B cell (primary cell): ENCODE data around the gene EGFR. TPM values are rescaled to one million over a fixed set of nuclear protein-coding genes. Genes with fewer than 3 reads are reported as not detected.

Experiments used
- ATAC-seq: fragments of 200-7000 bp; cut with Tn5 transposase; one replicate; pipeline ENCODE4 v1.10.0; 2021; ENCODE audit warnings: low read depth, mild to moderate bottlenecking, moderate number of reproducible peaks, moderate library complexity
- CTCF ChIA-PET: fragments of 350-600 bp; sonication (Branson Sonifier 250); formaldehyde crosslinking; loops from one replicate; lab custom pipeline; 2021; ENCODE audit warnings: antibody characterized with exemption, inconsistent platforms; lab: Charles Lee
- POLR2A ChIA-PET: fragments of 350-600 bp; sonication (Branson Sonifier 250); formaldehyde crosslinking; loops from one replicate; lab custom pipeline; 2021; ENCODE audit warnings: antibody characterized with exemption; lab: Charles Lee
- DNase-seq: peaks from one replicate; pipeline ENCODE4 v3.0.0; 2013
- H2AFZ ChIP-seq: 2 replicates; pipeline ENCODE4 v1.6.1; 2012; ENCODE audit warnings: mild to moderate bottlenecking, low read depth, low read length; ENCODE audit not compliant: insufficient read depth, poor library complexity, severe bottlenecking
- H3K27ac ChIP-seq, 2 donors: 1 replicate in 1 of 2; 2 replicates in 1 of 2; pipeline ENCODE4 v1.5.1; 2012 to 2013; ENCODE audit warnings: low read length in 2 of 2, mild to moderate bottlenecking in 2 of 2, moderate library complexity in 1 of 2
- H3K27me3 ChIP-seq, 4 experiments: fragments of 200-600 bp in 1 of 4; sonication (generic) in 1 of 4; replicated peaks in 1 of 4; 1 replicate in 2 of 4; 2 replicates in 2 of 4; pipeline versions ENCODE4 v1.6.1 to v1.7.0; 2013 to 2016; ENCODE audit warnings: low read length in 3 of 4, mild to moderate bottlenecking in 2 of 4, mixed read lengths in 1 of 4, moderate library complexity in 1 of 4; ENCODE audit not compliant: insufficient read depth in 4 of 4, control insufficient read depth in 3 of 4; ENCODE audit errors: control extremely low read depth in 1 of 4
- H3K36me3 ChIP-seq, 2 experiments: replicated peaks in 1 of 2; 1 replicate in 1 of 2; 2 replicates in 1 of 2; pipeline versions ENCODE4 v1.6.1 to v1.7.1; 2013; ENCODE audit warnings: low read length in 1 of 2; ENCODE audit not compliant: insufficient read depth in 2 of 2, control insufficient read depth in 1 of 2; ENCODE audit errors: control extremely low read depth in 1 of 2, extremely low read depth in 1 of 2
- H3K4me1 ChIP-seq, 2 donors: fragments of 200-600 bp in 1 of 2; sonication (generic) in 1 of 2; 1 replicate in 1 of 2; 2 replicates in 1 of 2; pipeline versions ENCODE4 v1.5.1 to v1.6.1; 2013 to 2017; ENCODE audit warnings: low read length in 2 of 2; ENCODE audit not compliant: control insufficient read depth in 2 of 2, insufficient read depth in 2 of 2
- H3K4me2 ChIP-seq: replicated peaks from 2 replicates; pipeline ENCODE3; 2012; ENCODE audit warnings: mild to moderate bottlenecking, low read depth, low read length; ENCODE audit not compliant: poor library complexity, severe bottlenecking
- H3K4me3 ChIP-seq, 5 experiments: fragments of 200-600 bp in 1 of 5; sonication (generic) in 1 of 5; 1 replicate in 3 of 5; 2 replicates in 2 of 5; pipeline versions ENCODE4 v1.5.1 to v1.7.0; 2011 to 2016; ENCODE audit warnings: low read length in 4 of 5, mild to moderate bottlenecking in 4 of 5, low read depth in 2 of 5, control low read depth in 1 of 5, moderate library complexity in 1 of 5; ENCODE audit not compliant: insufficient read depth in 1 of 5; ENCODE audit errors: control extremely low read depth in 1 of 5, extremely low read depth in 1 of 5
- H3K79me2 ChIP-seq: fragments of 200-600 bp; sonication (generic); one replicate; pipeline ENCODE4 v1.6.0; 2016; ENCODE audit warnings: low read length; ENCODE audit not compliant: control insufficient read depth, insufficient read depth
- H3K9ac ChIP-seq: fragments of 200-600 bp; sonication (generic); 2 replicates; pipeline ENCODE4 v1.6.1; 2017; ENCODE audit warnings: mild to moderate bottlenecking, low read length, moderate library complexity
- H3K9me3 ChIP-seq, 3 donors: one replicate each; pipeline versions ENCODE4 v1.6.1 to v1.7.1; 2013; ENCODE audit warnings: low read length in 2 of 3; ENCODE audit not compliant: control insufficient read depth in 2 of 3, insufficient read depth in 1 of 3; ENCODE audit errors: control extremely low read depth in 1 of 3
- H4K20me1 ChIP-seq: 2 replicates; pipeline ENCODE4 v1.6.0; 2012; ENCODE audit warnings: mild to moderate bottlenecking, low read length; ENCODE audit not compliant: insufficient read depth, control insufficient read depth, poor library complexity, severe bottlenecking
- H3K27ac Mint-ChIP-seq: one replicate; pipeline ENCODE4 v1.8.0; 2021; ENCODE audit warnings: mixed read lengths
- H3K27me3 Mint-ChIP-seq: one replicate; pipeline ENCODE4 v1.8.0; 2021; ENCODE audit warnings: mixed read lengths
- H3K4me1 Mint-ChIP-seq: one replicate; pipeline ENCODE4 v1.8.0; 2021; ENCODE audit warnings: mixed read lengths
- H3K4me3 Mint-ChIP-seq: one replicate; pipeline ENCODE4 v1.8.0; 2021; ENCODE audit warnings: mixed read lengths
- H3K9me3 Mint-ChIP-seq: one replicate; pipeline ENCODE4 v1.8.0; 2022; ENCODE audit warnings: mixed read lengths; ENCODE audit not compliant: insufficient read depth
- EZH2 ChIP-seq: IDR thresholded peaks from 2 replicates; pipeline ENCODE4 v1.6.1; 2012; ENCODE audit warnings: borderline replicate concordance, low read depth, mild to moderate bottlenecking, moderate library complexity, low read length; ENCODE audit not compliant: insufficient read depth, poor library complexity, severe bottlenecking
- WGBS: methylation state at CpG from one replicate; pipeline ENCODE4 v1.1.5; 2013; ENCODE audit warnings: missing lambda C conversion rate; ENCODE audit not compliant: insufficient coverage; 5-methylcytosine and 5-hydroxymethylcytosine counted together
- intact Hi-C: fragments of 100-400 bp; cut with micrococcal nuclease; formaldehyde crosslinking; loops from one replicate; pipeline ENCODE4 v1.10.0; 2022
- polyA plus RNA-seq: library from polyadenylated mRNA; depleted of rRNA; stranded (reverse); fragments of >200 nt; gene quantifications from 2 replicates; pipeline ENCODE4 v1.2.3, GENCODE V29; 2012
- total RNA-seq, 2 donors: library from RNA; stranded (reverse); fragments of 120-200 nt in 1 of 2; gene quantifications; 1 replicate in 1 of 2; 2 replicates in 1 of 2; pipeline versions ENCODE4 v1.2.3 to v1.2.4, GENCODE V29; 2013 to 2022
- TF ChIP-seq, protein P1 (sequence below): fragments of 200-600 bp; IDR thresholded peaks from one replicate; pipeline ENCODE4 v1.8.0; 2022; ENCODE audit warnings: antibody characterized with exemption, mild to moderate bottlenecking

EGFR gene
- total and polyA plus RNA-seq, 2 donors (not counting 1 experiment from before 2014, with no cell fraction given), result not detected

DNA sequence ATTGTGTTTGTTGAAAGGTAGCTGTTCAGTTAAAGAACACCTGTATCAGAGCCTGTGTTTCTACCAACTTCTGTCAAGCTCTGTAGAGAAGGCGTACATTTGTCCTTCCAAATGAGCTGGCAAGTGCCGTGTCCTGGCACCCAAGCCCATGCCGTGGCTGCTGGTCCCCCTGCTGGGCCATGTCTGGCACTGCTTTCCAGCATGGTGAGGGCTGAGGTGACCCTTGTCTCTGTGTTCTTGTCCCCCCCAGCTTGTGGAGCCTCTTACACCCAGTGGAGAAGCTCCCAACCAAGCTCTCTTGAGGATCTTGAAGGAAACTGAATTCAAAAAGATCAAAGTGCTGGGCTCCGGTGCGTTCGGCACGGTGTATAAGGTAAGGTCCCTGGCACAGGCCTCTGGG is 154.9 kb downstream of the EGFR start:
- DNase-seq (no peak), ATAC-seq (no peak)
- H3K27me3 ChIP-seq, result no peaks in the 10 kb centered on the region
- no peaks in the 10 kb centered on the region for H3K79me2 ChIP-seq
- 86% methylated on average over 3 of the region's 7 CpGs for WGBS
- no peak overlapping the region for H3K9ac ChIP-seq
- no peak for TF ChIP-seq EZH2
- TF ChIP-seq, protein P1, sequence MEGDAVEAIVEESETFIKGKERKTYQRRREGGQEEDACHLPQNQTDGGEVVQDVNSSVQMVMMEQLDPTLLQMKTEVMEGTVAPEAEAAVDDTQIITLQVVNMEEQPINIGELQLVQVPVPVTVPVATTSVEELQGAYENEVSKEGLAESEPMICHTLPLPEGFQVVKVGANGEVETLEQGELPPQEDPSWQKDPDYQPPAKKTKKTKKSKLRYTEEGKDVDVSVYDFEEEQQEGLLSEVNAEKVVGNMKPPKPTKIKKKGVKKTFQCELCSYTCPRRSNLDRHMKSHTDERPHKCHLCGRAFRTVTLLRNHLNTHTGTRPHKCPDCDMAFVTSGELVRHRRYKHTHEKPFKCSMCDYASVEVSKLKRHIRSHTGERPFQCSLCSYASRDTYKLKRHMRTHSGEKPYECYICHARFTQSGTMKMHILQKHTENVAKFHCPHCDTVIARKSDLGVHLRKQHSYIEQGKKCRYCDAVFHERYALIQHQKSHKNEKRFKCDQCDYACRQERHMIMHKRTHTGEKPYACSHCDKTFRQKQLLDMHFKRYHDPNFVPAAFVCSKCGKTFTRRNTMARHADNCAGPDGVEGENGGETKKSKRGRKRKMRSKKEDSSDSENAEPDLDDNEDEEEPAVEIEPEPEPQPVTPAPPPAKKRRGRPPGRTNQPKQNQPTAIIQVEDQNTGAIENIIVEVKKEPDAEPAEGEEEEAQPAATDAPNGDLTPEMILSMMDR, result no peak
- H3K27ac Mint-ChIP-seq, result no peak overlapping the region
- H3K4me3 ChIP-seq, result no peak overlapping the region
- no peak overlapping the region for H3K27ac ChIP-seq
- ChIA-PET CTCF (no interaction called here), POLR2A (no interaction called here)
- no peak overlapping the region for H3K4me3 Mint-ChIP-seq
- H3K9me3 Mint-ChIP-seq, result no peaks in the 10 kb centered on the region
- H3K9me3 ChIP-seq, result peaks cover 0 to 3% (median 0%) of the 10 kb centered on the region in 3 donors
- H3K36me3 ChIP-seq, result no peaks in the 10 kb centered on the region
- no peaks in the 10 kb centered on the region for H3K4me1 ChIP-seq
- no peak overlapping the region for H3K4me2 ChIP-seq
- intact Hi-C loops, result no loop called here
- no peak overlapping the region for H2AFZ ChIP-seq
- H4K20me1 ChIP-seq, result no peaks in the 10 kb centered on the region
- peaks cover 6% of the 10 kb centered on the region for H3K27me3 Mint-ChIP-seq
- no peaks in the 10 kb centered on the region for H3K4me1 Mint-ChIP-seq

DNA sequence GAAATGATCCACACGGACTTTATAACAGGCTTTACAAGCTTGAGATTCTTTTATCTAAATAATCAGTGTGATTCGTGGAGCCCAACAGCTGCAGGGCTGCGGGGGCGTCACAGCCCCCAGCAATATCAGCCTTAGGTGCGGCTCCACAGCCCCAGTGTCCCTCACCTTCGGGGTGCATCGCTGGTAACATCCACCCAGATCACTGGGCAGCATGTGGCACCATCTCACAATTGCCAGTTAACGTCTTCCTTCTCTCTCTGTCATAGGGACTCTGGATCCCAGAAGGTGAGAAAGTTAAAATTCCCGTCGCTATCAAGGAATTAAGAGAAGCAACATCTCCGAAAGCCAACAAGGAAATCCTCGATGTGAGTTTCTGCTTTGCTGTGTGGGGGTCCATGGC is 155.6 kb downstream of the EGFR start:
- Histone ChIP-seq H3K79me2 (no peaks in the 10 kb centered on the region), H2AFZ (no peak overlapping the region), H3K27ac (no peak overlapping the region), H3K4me2 (no peak overlapping the region), H3K4me3 (no peak overlapping the region), H3K27me3 (no peaks in the 10 kb centered on the region), H3K9ac (no peak overlapping the region), H3K9me3 (peaks cover 0 to 3% (median 0%) of the 10 kb centered on the region in 3 donors), H3K36me3 (no peaks in the 10 kb centered on the region), H4K20me1 (no peaks in the 10 kb centered on the region), H3K4me1 (no peaks in the 10 kb centered on the region)
- 92% methylated on average over 11 of the region's 12 CpGs for WGBS
- H3K27me3 Mint-ChIP-seq, result peaks cover 6% of the 10 kb centered on the region
- TF ChIP-seq, protein P1, result no peak
- no peak for TF ChIP-seq EZH2
- ChIA-PET CTCF (no interaction called here), POLR2A (no interaction called here)
- DNase-seq (no peak), ATAC-seq (no peak)
- intact Hi-C loops, result no loop called here
- no peaks in the 10 kb centered on the region for H3K9me3 Mint-ChIP-seq
- H3K4me1 Mint-ChIP-seq, result no peaks in the 10 kb centered on the region
- no peak overlapping the region for H3K4me3 Mint-ChIP-seq
- H3K27ac Mint-ChIP-seq, result no peak overlapping the region
